Caco-2 (cell line): ENCODE measurements around the gene BTBD9. TPM values are rescaled to one million over a fixed set of nuclear protein-coding genes. Genes with fewer than 3 reads are reported as not detected.

ENCODE experiments used
- BruUV-seq: library from RNA; stranded (reverse); fragments of 400-500 nt; replicated peaks from 2 replicates; lab custom pipeline; 2021; lab: Mats Ljungman, UMichigan
- CTCF ChIA-PET: fragments of 300-600 bp; sonication (Branson Sonifier 250); formaldehyde crosslinking; loops from one replicate; lab custom pipeline; 2022; ENCODE audit warnings: antibody characterized with exemption; lab: Charles Lee
- POLR2A ChIA-PET: fragments of 300-600 bp; sonication (Branson Sonifier 250); formaldehyde crosslinking; loops from one replicate; lab custom pipeline; 2022; ENCODE audit warnings: antibody characterized with exemption; lab: Charles Lee
- DNase-seq, 2 experiments: peaks; one replicate each; pipeline versions ENCODE4 v3.0.0 to v3.0.0-alpha.2; 2020 to 2022
- H3K27me3 ChIP-seq: replicated peaks from 2 replicates; pipeline ENCODE4 v1.6.0; 2011; ENCODE audit warnings: low read length; ENCODE audit not compliant: control insufficient read depth, insufficient read depth
- H3K36me3 ChIP-seq: 2 replicates; pipeline ENCODE4 v1.5.1; 2011; ENCODE audit warnings: low read length; ENCODE audit not compliant: control insufficient read depth, insufficient read depth
- H3K4me1 ChIP-seq: fragments of 250-450 bp; sonication (Bioruptor Pico); 2 replicates; pipeline ENCODE4 v1.5.1; 2020; ENCODE audit warnings: mild to moderate bottlenecking
- H3K4me3 ChIP-seq: 2 replicates; pipeline ENCODE4 v1.5.1; 2011; ENCODE audit warnings: low read depth, mild to moderate bottlenecking, control low read depth, low read length
- H3K9me3 ChIP-seq: fragments of 250-450 bp; sonication (Bioruptor Pico); 2 replicates; pipeline ENCODE4 v1.5.1; 2020; ENCODE audit warnings: mild to moderate bottlenecking, moderate library complexity
- H3K27ac Mint-ChIP-seq: one replicate; pipeline ENCODE4 v1.8.0; 2022; ENCODE audit warnings: mixed read lengths; ENCODE audit not compliant: unreplicated experiment
- H3K27me3 Mint-ChIP-seq: one replicate; pipeline ENCODE4 v1.8.0; 2022; ENCODE audit warnings: mixed read lengths; ENCODE audit not compliant: insufficient read depth, unreplicated experiment
- H3K36me3 Mint-ChIP-seq: one replicate; pipeline ENCODE4 v1.8.0; 2022; ENCODE audit warnings: mild to moderate bottlenecking, mixed read lengths; ENCODE audit not compliant: insufficient read depth, unreplicated experiment
- H3K4me1 Mint-ChIP-seq: one replicate; pipeline ENCODE4 v1.8.0; 2022; ENCODE audit warnings: low read depth, mixed read lengths; ENCODE audit not compliant: unreplicated experiment
- H3K4me3 Mint-ChIP-seq: one replicate; pipeline ENCODE4 v1.8.0; 2022; ENCODE audit warnings: mild to moderate bottlenecking, moderate library complexity, mixed read lengths; ENCODE audit not compliant: unreplicated experiment
- H3K9me3 Mint-ChIP-seq: one replicate; pipeline ENCODE4 v1.8.0; 2022; ENCODE audit warnings: mixed read lengths; ENCODE audit not compliant: unreplicated experiment
- CTCF ChIP-seq, 2 experiments: fragments of 200-600 bp in 1 of 2; IDR thresholded peaks; 1 replicate in 1 of 2; 2 replicates in 1 of 2; pipeline versions ENCODE4 v1.5.1 to v1.8.0; 2011 to 2022; ENCODE audit warnings: antibody characterized with exemption in 1 of 2, control low read depth in 1 of 2, inconsistent platforms in 1 of 2, low read depth in 1 of 2, low read length in 1 of 2, mild to moderate bottlenecking in 1 of 2, moderate library complexity in 1 of 2; ENCODE audit not compliant: insufficient read depth in 1 of 2, severe bottlenecking in 1 of 2, unreplicated experiment in 1 of 2
- intact Hi-C: fragments of 100-400 bp; cut with micrococcal nuclease; formaldehyde crosslinking; loops from one replicate; pipeline ENCODE4 v1.10.0; 2022; ENCODE audit not compliant: unreplicated experiment
- total RNA-seq: library from RNA; stranded (reverse); gene quantifications from 2 replicates; pipeline ENCODE4 v1.2.3, GENCODE V29; 2022

Gene BTBD9
- total RNA-seq, 1 experiment from 2014 or later = 19.6 TPM

DNA sequence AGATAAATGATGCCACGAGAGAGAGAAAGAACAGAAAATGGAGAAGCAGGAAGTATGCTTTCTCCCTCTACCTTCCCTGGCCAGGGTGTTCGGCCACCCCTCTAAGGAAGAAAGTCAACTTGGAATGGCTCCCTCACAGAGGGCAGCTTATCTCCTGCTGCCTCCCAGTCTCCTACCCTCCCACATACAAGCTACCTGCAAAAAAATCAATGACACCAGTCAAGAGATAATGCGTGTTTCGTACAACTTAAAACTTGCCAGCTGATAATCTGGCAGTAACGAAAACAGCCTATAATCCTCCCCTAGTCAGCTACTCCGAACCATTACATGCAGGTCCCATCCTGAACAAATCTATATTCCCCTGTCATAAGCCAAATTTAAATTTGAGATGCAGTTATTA, 61.7 kb downstream of the BTBD9 start:
- Mint-ChIP-seq H3K4me1 (peaks cover 26% of the 10 kb centered on the region), H3K9me3 (no peaks in the 10 kb centered on the region), H3K36me3 (no peaks in the 10 kb centered on the region), H3K27me3 (no peaks in the 10 kb centered on the region), H3K4me3 (no peak overlapping the region), H3K27ac (peak overlapping the region; percentile 26)
- no peak for TF ChIP-seq CTCF (IDR thresholded peaks at IDR 0.05; ENCODE audit: insufficient read depth in 1 of 2, low read depth in 1 of 2, low read length in 1 of 2, severe bottlenecking in 1 of 2, unreplicated experiment in 1 of 2)
- ChIA-PET CTCF (no interaction called here), POLR2A (no interaction called here)
- peaks cover 13% of the 10 kb centered on the region for H3K4me1 ChIP-seq
- H3K27me3 ChIP-seq = no peaks in the 10 kb centered on the region
- H3K4me3 ChIP-seq = no peak overlapping the region
- H3K36me3 ChIP-seq = no peaks in the 10 kb centered on the region
- H3K9me3 ChIP-seq = no peaks in the 10 kb centered on the region
- DNase-seq = no peak
- intact Hi-C loops = no loop called here
- no TSS peak for BruUV-seq

- H3K9me3 Mint-ChIP-seq = no peaks in the 10 kb centered on the region
- DNase-seq = no peak
- BruUV-seq = no TSS peak
- CTCF ChIA-PET = no interaction called here
- no peaks in the 10 kb centered on the region for H3K27me3 Mint-ChIP-seq
- Histone ChIP-seq H3K9me3 (no peaks in the 10 kb centered on the region), H3K27me3 (no peaks in the 10 kb centered on the region), H3K36me3 (no peaks in the 10 kb centered on the region), H3K4me1 (peaks cover 13% of the 10 kb centered on the region), H3K4me3 (no peak overlapping the region)
- H3K4me1 Mint-ChIP-seq = peaks cover 26% of the 10 kb centered on the region
- no peak overlapping the region for H3K4me3 Mint-ChIP-seq
- H3K36me3 Mint-ChIP-seq = no peaks in the 10 kb centered on the region
- TF ChIP-seq CTCF (IDR thresholded peaks at IDR 0.05; ENCODE audit: insufficient read depth in 1 of 2, low read depth in 1 of 2, low read length in 1 of 2, severe bottlenecking in 1 of 2, unreplicated experiment in 1 of 2) = no peak
- POLR2A ChIA-PET = no interaction called here
- H3K27ac Mint-ChIP-seq = no peak overlapping the region
- intact Hi-C loops = no loop called here
Observed at GRCh38 chr6:38577492-38577891, 62.2 kb downstream of the BTBD9 start.

DNA sequence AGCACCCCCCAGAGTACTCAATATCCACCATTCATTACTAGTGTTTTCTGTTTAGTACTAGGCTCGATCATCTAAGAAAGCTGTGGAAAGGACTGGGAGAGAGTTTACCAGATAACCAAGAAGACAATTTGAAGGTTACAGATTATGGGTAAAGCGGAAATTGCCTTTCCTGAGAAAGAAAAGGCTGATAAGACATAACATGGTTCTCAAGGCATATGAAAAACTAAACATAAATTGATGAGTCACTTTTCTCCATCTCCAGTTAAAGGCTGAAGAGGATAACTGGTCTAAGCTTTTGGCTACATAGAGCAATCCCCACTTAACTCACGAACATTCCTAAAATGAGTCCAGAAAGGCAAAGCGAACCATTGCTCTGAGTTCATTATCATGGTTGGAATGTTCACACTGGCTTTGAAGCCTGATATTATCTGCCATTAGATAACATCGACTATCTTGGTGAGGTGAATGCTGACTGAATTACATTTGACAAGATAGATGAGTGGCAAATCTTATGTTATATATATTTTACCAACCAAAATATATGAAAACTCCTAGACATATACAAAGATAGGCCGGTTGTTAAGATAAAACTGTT, 65.8 kb downstream of the BTBD9 start:
- no peak overlapping the region for H3K4me3 Mint-ChIP-seq
- Histone ChIP-seq H3K4me3 (no peak overlapping the region), H3K9me3 (no peaks in the 10 kb centered on the region), H3K36me3 (no peaks in the 10 kb centered on the region; the same call in 1 of the 2 replicates), H3K27me3 (no peaks in the 10 kb centered on the region), H3K4me1 (peaks cover 13% of the 10 kb centered on the region)
- H3K36me3 Mint-ChIP-seq = no peaks in the 10 kb centered on the region
- no TSS peak for BruUV-seq
- no peaks in the 10 kb centered on the region for H3K27me3 Mint-ChIP-seq
- POLR2A ChIA-PET = no interaction called here
- H3K27ac Mint-ChIP-seq = peak overlapping the region; percentile 7
- no peaks in the 10 kb centered on the region for H3K9me3 Mint-ChIP-seq
- CTCF ChIA-PET = no interaction called here
- peaks cover 40% of the 10 kb centered on the region for H3K4me1 Mint-ChIP-seq
- no peak for TF ChIP-seq CTCF (IDR thresholded peaks at IDR 0.05; ENCODE audit: insufficient read depth in 1 of 2, low read depth in 1 of 2, low read length in 1 of 2, severe bottlenecking in 1 of 2, unreplicated experiment in 1 of 2)
- intact Hi-C loops = no loop called here
- no peak for DNase-seq
